Vagina (tissue), 2 donors: Measurements from ENCODE around the gene FCHO1.

Experiments
- POLR2A ChIP-seq, 2 donors: fragments of 450-650 bp; IDR thresholded peaks; one replicate each; pipeline ENCODE4 v1.6.1; 2017; ENCODE audit warnings: antibody characterized with exemption in 2 of 2, mild to moderate bottlenecking in 2 of 2, moderate library complexity in 2 of 2
- POLR2AphosphoS5 ChIP-seq, 2 donors: sonication (generic); formaldehyde crosslinking; IDR thresholded peaks; one replicate each; pipeline ENCODE4 v1.9.0; 2017; ENCODE audit warnings: antibody characterized with exemption in 2 of 2, mild to moderate bottlenecking in 2 of 2, low read depth in 1 of 2; ENCODE audit not compliant: insufficient read depth in 1 of 2
- TF ChIP-seq, protein P1 (sequence below), 3 experiments: fragments of 450-650 bp in 2 of 3; fragments of 200-600 bp in 1 of 3; sonication (generic) in 1 of 3; IDR thresholded peaks; one replicate each; pipeline ENCODE4 v1.5.1; 2017 to 2019; ENCODE audit warnings: antibody characterized with exemption in 3 of 3, mild to moderate bottlenecking in 2 of 3, moderate library complexity in 2 of 3

DNA sequence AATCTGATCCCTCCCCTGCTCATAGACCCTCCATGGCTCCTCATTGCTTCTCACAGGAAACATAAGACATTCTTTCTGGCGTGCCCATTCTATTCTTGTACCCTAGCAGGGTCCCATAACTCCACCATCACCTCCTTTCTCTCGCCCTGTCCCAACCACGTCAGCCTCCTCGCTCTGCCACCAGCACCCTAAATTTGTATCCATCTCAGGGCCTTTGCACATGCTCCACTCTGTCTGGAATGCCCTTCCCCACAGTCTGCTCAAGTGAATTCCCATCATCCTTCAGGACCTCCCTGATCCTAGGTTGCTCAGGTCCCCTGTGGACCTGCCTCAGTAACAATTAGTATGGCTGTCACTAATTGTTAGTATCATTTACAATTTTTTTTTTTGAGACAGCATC lies 54.1 kb downstream of the FCHO1 start:
- TF ChIP-seq, protein P1, sequence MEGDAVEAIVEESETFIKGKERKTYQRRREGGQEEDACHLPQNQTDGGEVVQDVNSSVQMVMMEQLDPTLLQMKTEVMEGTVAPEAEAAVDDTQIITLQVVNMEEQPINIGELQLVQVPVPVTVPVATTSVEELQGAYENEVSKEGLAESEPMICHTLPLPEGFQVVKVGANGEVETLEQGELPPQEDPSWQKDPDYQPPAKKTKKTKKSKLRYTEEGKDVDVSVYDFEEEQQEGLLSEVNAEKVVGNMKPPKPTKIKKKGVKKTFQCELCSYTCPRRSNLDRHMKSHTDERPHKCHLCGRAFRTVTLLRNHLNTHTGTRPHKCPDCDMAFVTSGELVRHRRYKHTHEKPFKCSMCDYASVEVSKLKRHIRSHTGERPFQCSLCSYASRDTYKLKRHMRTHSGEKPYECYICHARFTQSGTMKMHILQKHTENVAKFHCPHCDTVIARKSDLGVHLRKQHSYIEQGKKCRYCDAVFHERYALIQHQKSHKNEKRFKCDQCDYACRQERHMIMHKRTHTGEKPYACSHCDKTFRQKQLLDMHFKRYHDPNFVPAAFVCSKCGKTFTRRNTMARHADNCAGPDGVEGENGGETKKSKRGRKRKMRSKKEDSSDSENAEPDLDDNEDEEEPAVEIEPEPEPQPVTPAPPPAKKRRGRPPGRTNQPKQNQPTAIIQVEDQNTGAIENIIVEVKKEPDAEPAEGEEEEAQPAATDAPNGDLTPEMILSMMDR (IDR thresholded peaks at IDR 0.05) = no peak
- TF ChIP-seq POLR2A (IDR thresholded peaks at IDR 0.05) (no peak), POLR2AphosphoS5 (IDR thresholded peaks at IDR 0.05; ENCODE audit: insufficient read depth in 1 of 2, low read depth in 1 of 2) (no peak)
